Rectal smooth muscle tissue (tissue), 1 donor: ENCODE measurements around the gene UNC13A.

Experiments
- H3K27ac ChIP-seq: one replicate; pipeline ENCODE4 v1.7.0; 2013; ENCODE audit warnings: low read depth, low read length, inconsistent platforms
- H3K27me3 ChIP-seq: one replicate; pipeline ENCODE4 v1.7.0; 2013; ENCODE audit warnings: low read length; ENCODE audit not compliant: control insufficient read depth, insufficient read depth
- H3K36me3 ChIP-seq: one replicate; pipeline ENCODE4 v1.7.0; 2013; ENCODE audit warnings: low read length; ENCODE audit not compliant: control insufficient read depth, insufficient read depth
- H3K4me1 ChIP-seq: one replicate; pipeline ENCODE4 v1.7.0; 2013; ENCODE audit warnings: low read length; ENCODE audit not compliant: control insufficient read depth, insufficient read depth
- H3K4me3 ChIP-seq: one replicate; pipeline ENCODE4 v1.7.0; 2013; ENCODE audit warnings: low read length
- H3K9ac ChIP-seq: one replicate; pipeline ENCODE4 v1.7.0; 2013; ENCODE audit warnings: low read length

Gene UNC13A

DNA sequence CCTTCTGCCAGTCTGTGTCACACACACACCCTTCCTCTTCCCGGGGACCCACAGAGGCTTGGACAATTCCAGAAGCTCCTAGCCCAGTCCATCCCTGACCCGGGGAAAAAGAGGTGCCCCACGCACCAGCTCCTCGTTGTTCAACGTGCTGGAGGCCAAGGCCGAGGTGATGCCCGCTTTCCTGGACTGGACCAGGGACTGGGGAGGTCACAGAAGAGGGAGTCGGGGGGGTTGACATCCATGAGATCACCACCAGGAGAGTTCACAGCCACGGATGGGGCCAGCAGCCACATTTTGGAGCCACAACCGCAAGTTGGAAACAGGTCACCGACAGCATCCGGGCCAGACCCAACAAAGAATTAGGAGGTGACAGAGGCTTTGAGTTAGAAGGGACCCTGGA, 39.4 kb downstream of the UNC13A start:
- no peak overlapping the region for H3K9ac ChIP-seq
- H3K36me3 ChIP-seq: no peaks in the 10 kb centered on the region
- H3K27me3 ChIP-seq: no peaks in the 10 kb centered on the region

DNA sequence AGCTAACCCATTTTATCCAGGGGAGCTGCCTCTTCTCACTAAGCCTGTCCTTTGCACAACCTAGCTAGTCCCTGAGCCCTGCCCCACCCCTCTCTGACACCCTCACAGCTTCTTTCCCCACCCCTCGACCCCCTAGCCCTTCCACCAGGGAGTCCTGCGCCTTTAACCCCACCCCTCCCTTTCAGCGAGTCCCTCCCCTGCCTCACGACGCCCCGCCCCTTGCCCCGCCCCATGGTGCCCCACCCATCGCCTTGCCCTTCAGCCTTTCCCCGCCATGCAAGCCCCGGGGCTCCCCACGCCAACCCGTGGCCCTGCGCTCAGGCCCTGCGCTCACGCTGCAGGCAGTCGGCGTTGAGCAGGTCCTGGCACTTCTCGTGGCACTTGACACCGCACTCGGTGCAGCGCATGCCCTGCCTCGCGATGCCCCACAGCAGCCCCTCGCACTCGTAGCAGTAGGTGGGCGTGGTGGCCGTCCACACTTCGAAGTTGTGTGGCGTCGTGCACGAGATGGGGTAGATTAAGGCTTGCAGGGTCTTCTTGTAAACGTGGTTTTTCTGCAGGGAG, 40.0 kb downstream of the UNC13A start:
- Histone ChIP-seq H3K27ac (no peak overlapping the region), H3K4me3 (no peak overlapping the region), H3K27me3 (no peaks in the 10 kb centered on the region), H3K36me3 (no peaks in the 10 kb centered on the region), H3K9ac (no peak overlapping the region), H3K4me1 (no peaks in the 10 kb centered on the region)

More for the DNA sequence above, 39.4 kb downstream of the UNC13A start:
- H3K27ac ChIP-seq: no peak overlapping the region
- no peak overlapping the region for H3K4me3 ChIP-seq
- no peaks in the 10 kb centered on the region for H3K4me1 ChIP-seq

DNA sequence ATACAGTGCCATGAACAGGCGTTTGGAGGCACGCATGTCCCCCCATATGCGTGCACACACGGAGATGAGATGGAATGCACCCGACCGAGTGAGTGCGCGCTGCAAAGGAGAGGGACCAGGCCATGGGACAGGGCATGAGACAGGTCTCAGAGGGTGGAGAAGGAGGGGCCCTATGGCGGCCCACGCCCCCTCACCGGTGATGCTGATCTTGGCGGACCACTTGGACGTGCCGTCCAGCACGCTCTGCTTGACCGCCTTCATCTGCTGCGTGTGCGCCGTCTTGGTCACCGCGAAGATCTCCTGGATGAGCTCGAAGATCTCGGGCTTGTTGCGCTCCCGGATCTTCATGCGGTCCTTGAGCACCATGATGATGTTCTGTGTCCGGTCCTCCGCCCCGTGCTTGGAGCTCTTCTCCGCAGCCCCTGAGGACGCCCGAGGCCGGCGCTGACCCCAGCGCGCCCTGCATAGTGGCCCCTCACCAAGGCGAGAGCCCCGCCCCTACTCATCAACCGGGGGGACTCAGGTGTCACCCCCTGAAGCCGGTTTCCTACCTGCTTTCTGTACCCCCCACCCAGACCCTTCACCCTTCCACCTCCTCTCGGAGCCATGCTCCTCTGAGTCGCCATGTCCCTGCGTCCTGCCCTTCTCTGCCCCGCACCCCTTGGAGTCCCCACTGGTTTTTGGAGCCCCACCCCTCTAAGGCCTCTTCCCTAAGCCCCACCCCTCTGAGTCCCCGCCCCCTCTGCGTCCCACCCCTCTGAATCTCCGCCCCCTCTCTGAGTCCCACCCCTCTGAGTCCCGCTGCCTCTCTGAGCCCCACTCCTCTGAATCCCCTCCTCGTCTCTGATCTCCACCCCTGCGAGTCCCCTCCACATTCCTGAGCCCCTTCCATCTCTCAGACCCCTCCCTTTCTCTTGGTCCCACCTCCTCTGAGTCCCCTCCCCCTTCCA, 40.8 kb downstream of the UNC13A start:
- Histone ChIP-seq H3K9ac (no peak overlapping the region), H3K27me3 (no peaks in the 10 kb centered on the region), H3K4me1 (no peaks in the 10 kb centered on the region), H3K4me3 (no peak overlapping the region), H3K27ac (no peak overlapping the region), H3K36me3 (no peaks in the 10 kb centered on the region)

DNA sequence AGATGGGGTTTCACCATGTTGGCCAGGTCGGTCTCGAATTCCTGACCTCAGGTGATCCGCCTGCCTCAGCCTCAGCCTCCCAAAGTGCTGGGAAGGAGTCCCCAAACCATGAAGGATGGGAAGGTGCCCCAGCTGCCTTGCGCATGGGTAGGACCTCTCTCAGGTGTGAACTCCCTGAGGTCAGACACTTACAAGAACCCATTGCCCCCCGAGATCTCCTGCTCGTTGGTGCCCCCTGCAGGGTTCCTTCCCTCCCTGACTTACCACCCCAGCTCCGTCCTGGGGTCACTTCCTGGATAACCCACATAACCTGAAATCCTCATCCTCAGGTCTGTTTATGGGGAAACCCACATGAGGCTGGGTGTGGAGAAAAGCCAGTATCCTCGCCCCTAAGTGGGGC, 41.7 kb downstream of the UNC13A start:
- Histone ChIP-seq H3K27ac (no peak overlapping the region), H3K4me3 (no peak overlapping the region), H3K27me3 (no peaks in the 10 kb centered on the region), H3K9ac (no peak overlapping the region), H3K36me3 (no peaks in the 10 kb centered on the region), H3K4me1 (no peaks in the 10 kb centered on the region)

DNA sequence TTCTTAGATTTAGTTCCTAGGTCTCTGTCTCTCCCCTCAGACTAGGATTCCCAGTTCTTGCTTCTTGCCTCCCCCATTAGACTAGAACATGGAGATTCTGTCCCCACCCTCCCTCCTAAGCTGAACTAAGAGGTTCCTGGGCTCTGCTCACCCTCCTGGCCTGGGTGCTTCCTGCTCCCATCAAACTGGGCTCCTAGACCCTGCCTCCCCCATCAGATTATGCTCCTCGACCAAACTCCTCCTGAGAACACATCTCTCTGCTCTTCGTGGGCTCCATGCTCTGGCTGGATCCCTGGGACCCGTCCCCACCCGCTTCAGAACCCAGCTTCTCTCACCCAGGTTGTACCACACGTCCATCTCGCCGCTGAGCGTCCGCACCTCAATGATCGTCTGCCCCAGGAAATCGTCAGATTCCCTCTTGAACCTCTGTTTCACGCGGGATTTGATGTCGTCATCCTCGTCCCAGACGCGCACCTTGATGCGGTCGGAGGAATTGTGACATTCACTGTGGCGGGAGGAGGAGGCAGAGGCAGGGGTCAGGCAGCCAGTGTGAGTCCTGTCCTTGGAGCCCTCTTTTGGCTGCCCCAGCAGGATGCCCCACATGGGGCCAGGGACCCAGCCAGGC, 42.7 kb downstream of the UNC13A start:
- no peaks in the 10 kb centered on the region for H3K36me3 ChIP-seq
- no peak overlapping the region for H3K9ac ChIP-seq
- no peaks in the 10 kb centered on the region for H3K4me1 ChIP-seq
- H3K27ac ChIP-seq: no peak overlapping the region
- no peaks in the 10 kb centered on the region for H3K27me3 ChIP-seq
- H3K4me3 ChIP-seq: no peak overlapping the region

DNA sequence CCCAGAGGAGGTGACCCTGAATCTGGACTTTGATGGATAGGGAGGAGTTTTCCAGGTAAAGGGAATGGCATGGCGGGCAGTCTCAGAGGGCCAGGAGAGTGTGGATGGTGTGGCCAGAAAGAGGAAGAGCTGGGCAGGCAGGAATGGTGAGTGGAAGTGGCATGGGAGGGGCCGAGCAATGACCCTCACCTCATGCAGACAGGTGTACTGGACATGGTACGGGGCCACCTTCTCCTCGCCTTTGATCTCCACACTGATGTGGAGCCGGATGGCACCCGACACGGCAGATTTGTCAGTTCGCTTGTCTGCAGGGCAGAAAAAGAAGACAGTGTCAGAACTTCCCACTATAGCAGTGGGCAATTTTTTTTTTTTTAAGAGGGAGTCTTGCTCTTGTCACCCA, 45.5 kb downstream of the UNC13A start:
- no peaks in the 10 kb centered on the region for H3K36me3 ChIP-seq
- no peak overlapping the region for H3K27ac ChIP-seq
- H3K4me3 ChIP-seq: no peak overlapping the region
- H3K27me3 ChIP-seq: no peaks in the 10 kb centered on the region
- H3K9ac ChIP-seq: no peak overlapping the region
- no peaks in the 10 kb centered on the region for H3K4me1 ChIP-seq

DNA sequence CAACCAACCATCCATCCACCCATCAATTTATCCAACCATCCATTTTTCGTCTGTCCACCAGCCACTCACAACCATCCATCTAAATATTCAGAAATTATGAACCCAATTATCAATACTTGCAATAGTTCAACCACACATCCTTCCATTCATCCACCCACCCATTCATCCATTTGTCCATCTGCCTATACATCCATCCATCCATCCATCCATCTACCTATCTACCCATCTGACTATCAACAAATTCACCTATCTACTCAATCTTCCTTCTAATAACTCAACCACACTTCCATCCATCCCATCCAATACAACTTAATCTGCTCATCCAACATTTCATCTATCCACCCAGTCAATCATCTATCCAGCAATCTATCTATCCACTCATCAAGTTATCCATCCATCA, 46.3 kb downstream of the UNC13A start:
- Histone ChIP-seq H3K9ac (no peak overlapping the region), H3K36me3 (no peaks in the 10 kb centered on the region), H3K4me1 (no peaks in the 10 kb centered on the region), H3K4me3 (no peak overlapping the region), H3K27ac (no peak overlapping the region), H3K27me3 (no peaks in the 10 kb centered on the region)

DNA sequence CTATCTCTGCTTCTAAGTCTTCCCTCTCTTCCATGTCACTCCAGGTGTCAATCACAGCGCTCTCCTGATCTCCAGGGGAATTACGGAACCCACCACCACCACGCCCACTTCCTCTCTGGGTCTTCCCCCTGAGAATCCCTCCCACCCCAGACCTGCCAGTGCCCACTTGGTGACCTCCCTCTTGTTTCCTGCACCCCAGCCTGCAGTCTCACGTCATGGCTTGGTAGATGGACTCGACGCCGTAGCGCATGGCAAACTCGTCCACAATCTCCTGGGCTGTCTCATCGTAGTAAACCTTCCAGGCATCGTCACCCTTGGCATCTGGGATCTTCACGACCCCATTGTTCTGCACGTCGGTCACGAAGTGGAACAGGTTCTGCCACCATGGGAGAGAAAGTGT, 47.0 kb downstream of the UNC13A start:
- no peaks in the 10 kb centered on the region for H3K36me3 ChIP-seq
- no peak overlapping the region for H3K27ac ChIP-seq
- H3K27me3 ChIP-seq: no peaks in the 10 kb centered on the region

DNA sequence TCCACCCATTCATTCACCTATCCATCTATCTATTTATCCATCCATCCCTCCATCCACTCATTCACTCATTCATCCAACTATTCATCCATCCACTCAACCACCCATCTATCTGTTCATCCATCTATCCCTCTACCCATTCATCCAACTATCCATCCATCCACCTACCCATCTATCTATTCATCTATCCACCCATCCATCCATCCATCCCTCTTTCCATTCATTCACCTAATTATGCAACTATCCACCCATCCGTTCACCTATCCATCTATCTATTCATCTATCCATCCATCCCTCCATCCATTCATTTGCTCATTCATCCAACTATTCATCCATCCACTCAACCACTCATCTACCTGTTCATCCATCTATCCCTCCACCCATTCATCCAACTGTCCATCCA, 54.5 kb downstream of the UNC13A start:
- Histone ChIP-seq H3K9ac (no peak overlapping the region), H3K4me1 (no peaks in the 10 kb centered on the region), H3K4me3 (no peak overlapping the region), H3K27me3 (no peaks in the 10 kb centered on the region), H3K27ac (no peak overlapping the region), H3K36me3 (no peaks in the 10 kb centered on the region)

More for the DNA sequence above, 47.0 kb downstream of the UNC13A start:
- no peak overlapping the region for H3K9ac ChIP-seq
- no peak overlapping the region for H3K4me3 ChIP-seq
- no peaks in the 10 kb centered on the region for H3K4me1 ChIP-seq

DNA sequence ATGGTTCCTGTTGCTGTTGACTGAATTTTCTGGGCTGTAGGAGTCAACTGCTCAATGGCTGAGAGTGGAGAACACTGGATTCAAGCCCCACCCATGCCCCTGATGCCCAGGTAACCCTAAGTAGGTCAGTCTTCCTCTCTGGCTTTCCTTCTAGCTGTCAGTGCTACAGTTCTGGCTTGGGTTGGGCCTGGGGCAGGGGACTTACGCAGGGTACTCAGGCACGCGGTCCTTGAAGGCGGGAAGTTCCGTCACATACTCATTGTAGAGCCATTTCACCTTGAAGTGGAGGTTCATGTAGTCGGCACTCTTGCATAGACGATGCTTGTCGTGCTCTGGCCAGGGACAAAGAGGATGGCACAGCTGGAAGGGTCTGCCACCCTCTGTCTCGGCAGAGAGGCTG, 55.6 kb downstream of the UNC13A start:
- no peak overlapping the region for H3K9ac ChIP-seq
- H3K27ac ChIP-seq: no peak overlapping the region
- no peaks in the 10 kb centered on the region for H3K36me3 ChIP-seq
- no peaks in the 10 kb centered on the region for H3K4me1 ChIP-seq
- no peaks in the 10 kb centered on the region for H3K27me3 ChIP-seq
- no peak overlapping the region for H3K4me3 ChIP-seq

DNA sequence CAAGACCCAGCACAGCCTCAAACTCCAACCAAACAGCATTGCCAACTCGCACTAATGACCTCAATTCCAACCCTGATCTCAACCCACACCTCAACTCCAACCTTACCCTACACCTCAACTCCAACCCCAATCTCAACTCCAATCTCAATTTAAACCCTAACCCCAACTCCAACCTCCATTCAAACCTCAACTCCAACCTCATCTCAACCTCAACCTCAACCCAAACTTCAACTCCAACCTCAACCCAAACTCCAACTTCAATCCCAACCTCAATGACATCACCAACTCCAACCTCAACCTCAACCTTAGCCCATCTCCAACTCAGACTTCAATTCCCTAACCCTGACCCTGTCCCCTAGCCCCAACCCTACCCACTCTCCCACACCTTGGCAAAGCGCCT, 58.4 kb downstream of the UNC13A start:
- no peak overlapping the region for H3K4me3 ChIP-seq
- no peaks in the 10 kb centered on the region for H3K4me1 ChIP-seq
- no peak overlapping the region for H3K27ac ChIP-seq
- H3K27me3 ChIP-seq: no peaks in the 10 kb centered on the region
- no peak overlapping the region for H3K9ac ChIP-seq
- no peaks in the 10 kb centered on the region for H3K36me3 ChIP-seq

DNA sequence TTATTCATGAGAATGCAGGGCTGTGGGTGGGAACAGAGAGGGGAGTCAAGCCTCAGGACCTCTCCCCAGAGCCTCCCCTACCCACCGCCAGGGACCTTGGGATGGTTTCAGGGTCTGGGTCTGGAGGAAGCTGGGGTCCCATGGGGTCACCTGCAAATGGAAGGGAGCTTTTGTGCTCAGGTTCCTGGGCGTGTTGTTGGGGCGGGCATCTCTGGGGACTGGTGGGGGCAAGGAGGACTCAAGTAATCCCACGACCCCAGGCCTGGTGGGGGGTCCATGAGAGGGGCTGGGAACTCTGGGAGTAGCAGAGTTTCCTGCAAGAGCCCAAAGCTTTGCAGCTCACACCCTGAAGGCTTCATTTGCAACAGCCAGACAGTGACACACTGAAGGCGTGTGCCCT, 60.2 kb downstream of the UNC13A start:
- Histone ChIP-seq H3K4me3 (no peak overlapping the region), H3K9ac (no peak overlapping the region), H3K27me3 (no peaks in the 10 kb centered on the region), H3K27ac (no peak overlapping the region), H3K4me1 (no peaks in the 10 kb centered on the region), H3K36me3 (no peaks in the 10 kb centered on the region)
